IMR-90 (cell line): ENCODE measurements around the gene C11orf86.

Experiments
- CEBPB ChIP-seq: IDR thresholded peaks from 2 replicates; pipeline ENCODE4 v1.6.1; 2012; ENCODE audit warnings: low read depth, low read length, improper control_type of control experiment
- POLR2A ChIP-seq: IDR thresholded peaks from 2 replicates; pipeline ENCODE4 v1.6.1; 2012; ENCODE audit warnings: mild to moderate bottlenecking, low read depth, low read length
- TF ChIP-seq, protein P1 (sequence below): conservative IDR thresholded peaks from 2 replicates; pipeline ENCODE4 v1.5.1; 2012; ENCODE audit warnings: mild to moderate bottlenecking, low read depth, low read length, improper control_type of control experiment

DNA sequence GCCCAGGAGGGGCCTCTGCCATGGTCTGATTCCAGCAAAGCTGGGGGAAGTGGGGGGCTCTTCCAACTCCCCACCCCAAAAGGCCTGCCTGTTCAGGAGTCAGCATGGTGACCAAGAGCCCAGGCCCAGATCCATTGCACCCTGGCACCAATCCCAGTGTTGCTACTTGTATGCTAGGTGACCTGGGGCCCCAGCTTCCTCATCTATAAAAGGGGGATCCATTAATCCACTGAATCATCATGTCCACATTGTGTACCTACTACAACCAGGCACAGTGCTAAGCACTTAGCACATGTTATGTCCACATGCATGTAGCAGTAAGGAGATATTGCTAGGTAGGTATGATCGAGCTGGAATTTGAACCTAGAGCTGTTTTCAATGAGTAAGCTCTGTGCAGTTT, 49.9 kb downstream of the C11orf86 start:
- TF ChIP-seq, protein P1, sequence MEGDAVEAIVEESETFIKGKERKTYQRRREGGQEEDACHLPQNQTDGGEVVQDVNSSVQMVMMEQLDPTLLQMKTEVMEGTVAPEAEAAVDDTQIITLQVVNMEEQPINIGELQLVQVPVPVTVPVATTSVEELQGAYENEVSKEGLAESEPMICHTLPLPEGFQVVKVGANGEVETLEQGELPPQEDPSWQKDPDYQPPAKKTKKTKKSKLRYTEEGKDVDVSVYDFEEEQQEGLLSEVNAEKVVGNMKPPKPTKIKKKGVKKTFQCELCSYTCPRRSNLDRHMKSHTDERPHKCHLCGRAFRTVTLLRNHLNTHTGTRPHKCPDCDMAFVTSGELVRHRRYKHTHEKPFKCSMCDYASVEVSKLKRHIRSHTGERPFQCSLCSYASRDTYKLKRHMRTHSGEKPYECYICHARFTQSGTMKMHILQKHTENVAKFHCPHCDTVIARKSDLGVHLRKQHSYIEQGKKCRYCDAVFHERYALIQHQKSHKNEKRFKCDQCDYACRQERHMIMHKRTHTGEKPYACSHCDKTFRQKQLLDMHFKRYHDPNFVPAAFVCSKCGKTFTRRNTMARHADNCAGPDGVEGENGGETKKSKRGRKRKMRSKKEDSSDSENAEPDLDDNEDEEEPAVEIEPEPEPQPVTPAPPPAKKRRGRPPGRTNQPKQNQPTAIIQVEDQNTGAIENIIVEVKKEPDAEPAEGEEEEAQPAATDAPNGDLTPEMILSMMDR: no peak
- TF ChIP-seq POLR2A (no peak), CEBPB (no peak)
